ENCODE data around the gene PRRT3.

DNA sequence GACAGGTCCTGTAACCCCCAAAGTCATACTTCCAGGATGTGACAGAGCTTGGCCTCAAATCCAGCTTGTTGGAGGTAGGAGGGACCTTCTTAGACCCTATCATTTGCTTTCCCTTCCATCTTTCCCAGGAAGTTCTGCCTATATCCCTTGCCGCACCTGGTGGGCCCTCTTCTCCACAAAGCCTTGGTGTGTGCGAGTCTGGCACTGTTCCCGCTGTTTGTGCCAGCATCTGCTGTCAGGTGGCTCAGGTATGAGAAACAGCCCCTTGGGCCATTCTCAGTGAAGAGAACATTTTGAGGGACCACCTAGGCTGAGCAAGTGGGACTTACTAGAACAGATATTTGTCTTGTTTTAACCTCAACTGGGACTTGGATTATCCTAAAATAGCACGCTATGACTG, 48.3 kb downstream of the PRRT3 start:
- TF ChIP-seq CTCF (IDR thresholded peaks at IDR 0.05 in 8 of 11, conservative IDR thresholded peaks at IDR 0.05 in 3 of 11) (no peak), POLR2AphosphoS5 (IDR thresholded peaks at IDR 0.05) (no peak), POLR2A (IDR thresholded peaks at IDR 0.05) (no peak)
